SU-DHL-6 (cell line): ENCODE data around the gene MAFF.
"Not testable (repeated sequence)": the region's sequence is repeated elsewhere in the genome, so short reads cannot be mapped to it uniquely, and the experiment has no call there.

Source experiments
- H2AFZ ChIP-seq: fragments of 200-600 bp; sonication (generic); 2 replicates; pipeline ENCODE4 v1.6.1; 2014; ENCODE audit warnings: low read depth, mild to moderate bottlenecking, moderate library complexity, mixed read lengths, antibody characterized with exemption, low read length; ENCODE audit not compliant: severe bottlenecking
- H3F3A ChIP-seq: fragments of 200-600 bp; shearing (Covaris generic); 2 replicates; pipeline ENCODE4 v1.6.0; 2016; ENCODE audit warnings: antibody characterized with exemption, mild to moderate bottlenecking; ENCODE audit not compliant: insufficient read depth
- H3K27ac ChIP-seq: fragments of 200-600 bp; sonication (generic); 2 replicates; pipeline ENCODE4 v1.5.1; 2016; ENCODE audit warnings: low read depth, mild to moderate bottlenecking, low read length, moderate library complexity, mixed read lengths
- H3K27me3 ChIP-seq: fragments of 200-600 bp; sonication (generic), shearing (Covaris generic); 2 replicates; pipeline ENCODE4 v1.6.0; 2014; ENCODE audit warnings: mild to moderate bottlenecking, low read length
- H3K36me3 ChIP-seq: fragments of 200-600 bp; sonication (generic); 2 replicates; pipeline ENCODE4 v1.6.1; 2014; ENCODE audit warnings: mild to moderate bottlenecking, low read length, mixed read lengths
- H3K4me2 ChIP-seq: fragments of 300-600, 200-600 bp; shearing (Covaris generic), sonication (generic); 2 replicates; pipeline ENCODE4 v1.6.0; 2014; ENCODE audit warnings: low read length, low read depth, mild to moderate bottlenecking; ENCODE audit not compliant: poor library complexity, severe bottlenecking
- H3K4me3 ChIP-seq: fragments of 200-600 bp; sonication (generic); 2 replicates; pipeline ENCODE4 v1.5.1; 2014; ENCODE audit warnings: antibody characterized with exemption, low read length, mild to moderate bottlenecking, mixed read lengths; ENCODE audit not compliant: insufficient read depth, poor library complexity, severe bottlenecking
- H3K79me2 ChIP-seq: fragments of 200-600 bp; sonication (generic); 2 replicates; pipeline ENCODE4 v1.6.1; 2014; ENCODE audit warnings: mild to moderate bottlenecking, low read length, moderate library complexity; ENCODE audit not compliant: insufficient read depth
- H3K9ac ChIP-seq: fragments of 200-600 bp; sonication (generic); 2 replicates; pipeline ENCODE4 v1.7.0; 2014; ENCODE audit warnings: mild to moderate bottlenecking, low read length
- H3K9me2 ChIP-seq: fragments of 200-600 bp; sonication (generic); replicated peaks from 2 replicates; pipeline ENCODE4 v1.6.1; 2014; ENCODE audit warnings: low read length; ENCODE audit not compliant: insufficient read depth
- H3K9me3 ChIP-seq: fragments of 200-600 bp; sonication (generic); 2 replicates; pipeline ENCODE4 v1.6.1; 2014; ENCODE audit warnings: low read length, mixed read lengths; ENCODE audit not compliant: insufficient read depth
- H4K20me1 ChIP-seq: fragments of 200-600 bp; sonication (generic); 2 replicates; pipeline ENCODE4 v1.6.1; 2014; ENCODE audit warnings: low read depth, mild to moderate bottlenecking, antibody characterized with exemption, low read length, moderate library complexity, mixed read lengths
- EZH2phosphoT487 ChIP-seq: fragments of 200-600 bp; sonication (generic), shearing (Covaris generic); conservative IDR thresholded peaks from 2 replicates; pipeline ENCODE4 v1.6.1; 2018; ENCODE audit warnings: mild to moderate bottlenecking, antibody characterized with exemption, low read length, moderate library complexity, mixed read lengths
- TF ChIP-seq, protein P1 (sequence below): fragments of 200-600 bp; sonication (generic); IDR thresholded peaks from one replicate; pipeline ENCODE4 v1.5.1; 2017; ENCODE audit warnings: antibody characterized with exemption, mild to moderate bottlenecking, low read length, moderate library complexity; ENCODE audit not compliant: insufficient read depth, poor library complexity, severe bottlenecking

The MAFF gene

DNA sequence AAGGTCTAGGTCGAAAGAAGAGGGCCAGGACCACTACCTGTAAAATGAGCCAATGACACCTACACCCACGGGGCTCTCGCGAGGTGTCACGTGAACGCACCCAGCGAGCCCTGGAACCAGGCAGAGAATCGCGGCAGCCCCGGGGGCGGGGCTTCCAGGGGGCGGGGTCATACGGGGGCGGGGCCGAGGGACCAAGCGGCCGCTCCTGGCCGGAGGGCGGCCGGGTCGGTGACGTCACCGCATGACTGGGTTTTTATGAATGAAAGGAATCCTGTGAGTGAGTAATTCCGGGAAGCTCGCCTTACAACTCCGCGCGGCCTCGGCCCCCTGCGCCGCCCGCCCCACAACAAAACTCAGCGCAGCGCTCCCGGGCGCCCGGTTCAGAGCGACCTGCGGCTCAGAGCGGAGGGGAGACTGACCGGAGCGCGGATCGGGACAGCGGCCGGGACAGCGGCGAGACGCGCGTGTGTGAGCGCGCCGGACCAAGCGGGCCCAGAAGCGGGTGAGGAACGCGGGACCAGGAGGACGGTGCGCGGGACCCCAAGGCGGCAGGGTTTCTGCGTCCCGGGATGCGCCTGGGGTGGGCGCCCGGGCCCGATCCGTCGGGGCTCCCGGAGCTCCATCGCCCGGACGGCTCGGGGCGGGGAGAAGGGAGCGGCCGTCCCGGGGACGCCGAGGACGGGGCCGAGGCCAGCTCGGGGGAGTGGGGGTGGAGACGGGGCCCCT is at the start of gene MAFF:
MAFF (plus strand) TSS at position 284 of the 726 bp plus-strand sequence. CDS start 11,860 bp downstream, outside the sequence.
- Histone ChIP-seq H3K9me3 (no peaks in the 10 kb centered on the region), H3K9me2 (no peaks in the 10 kb centered on the region), H2AFZ (peak within 1 kb of the TSS; percentile 86), H3K79me2 (no peaks in the 10 kb centered on the region), H3K4me3 (peak within 1 kb of the TSS; percentile 61), H3K27me3 (no peaks in the 10 kb centered on the region), H3K27ac (no peak within 1 kb of the TSS), H3K9ac (peak within 1 kb of the TSS; percentile 59), H4K20me1 (no peaks in the 10 kb centered on the region), H3F3A (peaks cover 12% of the 10 kb centered on the region), H3K4me2 (peak within 1 kb of the TSS; percentile 53), H3K36me3 (no peaks in the 10 kb centered on the region)
- TF ChIP-seq, protein P1, sequence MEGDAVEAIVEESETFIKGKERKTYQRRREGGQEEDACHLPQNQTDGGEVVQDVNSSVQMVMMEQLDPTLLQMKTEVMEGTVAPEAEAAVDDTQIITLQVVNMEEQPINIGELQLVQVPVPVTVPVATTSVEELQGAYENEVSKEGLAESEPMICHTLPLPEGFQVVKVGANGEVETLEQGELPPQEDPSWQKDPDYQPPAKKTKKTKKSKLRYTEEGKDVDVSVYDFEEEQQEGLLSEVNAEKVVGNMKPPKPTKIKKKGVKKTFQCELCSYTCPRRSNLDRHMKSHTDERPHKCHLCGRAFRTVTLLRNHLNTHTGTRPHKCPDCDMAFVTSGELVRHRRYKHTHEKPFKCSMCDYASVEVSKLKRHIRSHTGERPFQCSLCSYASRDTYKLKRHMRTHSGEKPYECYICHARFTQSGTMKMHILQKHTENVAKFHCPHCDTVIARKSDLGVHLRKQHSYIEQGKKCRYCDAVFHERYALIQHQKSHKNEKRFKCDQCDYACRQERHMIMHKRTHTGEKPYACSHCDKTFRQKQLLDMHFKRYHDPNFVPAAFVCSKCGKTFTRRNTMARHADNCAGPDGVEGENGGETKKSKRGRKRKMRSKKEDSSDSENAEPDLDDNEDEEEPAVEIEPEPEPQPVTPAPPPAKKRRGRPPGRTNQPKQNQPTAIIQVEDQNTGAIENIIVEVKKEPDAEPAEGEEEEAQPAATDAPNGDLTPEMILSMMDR, result peak; percentile 10
- no peak for TF ChIP-seq EZH2phosphoT487

DNA sequence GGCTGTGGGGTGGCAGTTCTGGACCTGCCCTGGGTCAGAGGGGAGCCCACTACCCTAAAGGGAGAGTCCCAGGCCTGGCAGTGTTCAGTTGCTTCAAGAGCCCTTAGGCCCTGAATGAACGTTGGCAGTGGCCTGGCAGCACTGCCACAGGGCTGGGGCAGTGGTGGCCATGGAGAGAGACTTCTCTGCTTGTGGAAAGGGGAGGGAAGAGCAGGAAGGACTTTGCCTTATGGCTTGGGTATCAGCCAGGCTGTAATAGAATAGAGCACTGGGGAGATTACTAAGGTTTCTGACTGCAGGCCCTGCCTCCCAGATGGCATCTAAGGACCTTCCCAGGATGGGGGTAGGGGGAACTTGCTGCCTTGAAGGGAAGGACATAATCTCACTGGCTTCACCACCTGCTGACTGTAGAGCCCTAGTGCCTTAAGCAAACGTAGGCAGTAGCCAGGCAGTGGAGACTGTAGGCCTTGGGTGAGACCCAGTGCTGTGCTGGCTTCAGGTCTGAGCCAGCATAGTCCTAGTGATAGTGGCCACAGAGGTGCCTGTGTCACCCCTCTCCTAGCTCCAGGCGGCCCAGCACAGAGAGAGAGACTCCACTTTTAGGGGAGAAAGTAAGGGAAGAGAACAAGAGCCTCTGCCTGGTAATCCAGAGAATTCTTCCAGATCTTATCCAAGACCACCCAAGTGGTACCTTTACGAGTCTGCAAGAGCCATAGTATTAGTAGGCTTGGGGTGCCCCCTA is 47.8 kb upstream of the MAFF start:
- H3K36me3 ChIP-seq, result no peaks in the 10 kb centered on the region

DNA sequence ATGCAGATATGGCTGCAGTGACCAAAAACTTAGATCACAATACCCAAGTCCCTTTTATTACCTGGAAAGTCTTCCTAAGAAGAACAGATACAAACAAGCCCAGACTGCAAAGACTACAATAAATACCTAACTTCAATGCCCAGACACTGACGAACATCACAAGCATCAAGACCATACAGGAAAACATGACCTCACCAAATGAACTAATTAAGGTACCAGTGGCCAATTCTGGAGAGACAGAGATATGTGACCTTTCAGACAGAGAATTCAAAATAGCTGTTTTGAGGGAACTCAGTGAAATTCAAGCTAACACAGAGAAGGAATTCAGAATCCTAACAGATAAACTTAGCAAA is 47.3 kb upstream of the MAFF start:
- H3K27ac ChIP-seq, H3K79me2 ChIP-seq, H2AFZ ChIP-seq, H3K27me3 ChIP-seq, H4K20me1 ChIP-seq, H3K36me3 ChIP-seq, H3K9ac ChIP-seq, H3K4me3 ChIP-seq, H3F3A ChIP-seq, H3K9me3 ChIP-seq, H3K9me2 ChIP-seq, H3K4me2 ChIP-seq: not testable (repeated sequence)

More for the DNA sequence above, 47.8 kb upstream of the MAFF start:
- Histone ChIP-seq H3K27ac (no peak overlapping the region), H3K4me2 (no peak overlapping the region), H2AFZ (no peak overlapping the region), H4K20me1 (no peaks in the 10 kb centered on the region), H3K79me2 (no peaks in the 10 kb centered on the region), H3K27me3 (no peaks in the 10 kb centered on the region), H3K9me2 (no peaks in the 10 kb centered on the region), H3K9ac (no peak overlapping the region), H3K4me3 (no peak overlapping the region), H3F3A (no peaks in the 10 kb centered on the region; the same call in none of the 2 replicates), H3K9me3 (no peaks in the 10 kb centered on the region)
- TF ChIP-seq EZH2phosphoT487, result no peak
- TF ChIP-seq, protein P1, result no peak

DNA sequence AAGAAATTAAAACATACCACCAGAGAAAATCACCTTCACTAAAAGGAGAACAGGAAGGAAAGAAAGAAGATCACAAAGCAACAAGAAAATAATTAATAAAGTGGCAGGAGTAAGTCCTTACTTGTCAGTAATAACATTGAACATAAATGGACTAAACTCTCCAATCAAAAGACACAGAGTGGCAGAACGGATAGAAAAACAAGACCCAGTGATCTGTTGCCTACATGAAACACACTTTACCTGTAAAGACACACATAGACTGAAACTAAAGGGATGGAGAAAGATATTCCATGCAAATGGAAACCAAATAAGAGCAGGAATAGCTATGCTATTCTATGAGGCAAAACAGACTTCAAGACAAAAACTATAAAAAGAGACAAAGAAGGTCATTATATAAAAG is 46.1 kb upstream of the MAFF start:
- Histone ChIP-seq H3K9me2 (no peaks in the 10 kb centered on the region), H2AFZ (no peak overlapping the region), H3K79me2 (no peaks in the 10 kb centered on the region), H3K4me2 (no peak overlapping the region), H3K9ac (no peak overlapping the region), H3K4me3 (no peak overlapping the region), H3K36me3 (no peaks in the 10 kb centered on the region), H3F3A (no peaks in the 10 kb centered on the region; the same call in none of the 2 replicates), H3K27ac (no peak overlapping the region), H3K9me3 (no peaks in the 10 kb centered on the region), H4K20me1 (no peaks in the 10 kb centered on the region), H3K27me3 (no peaks in the 10 kb centered on the region)
- no peak for TF ChIP-seq EZH2phosphoT487
- TF ChIP-seq, protein P1, result no peak
